ENCODE results near the gene TESMIN.

Gene TESMIN

GRCh38 chr11:68664141-68664540 lies 87.2 kb downstream of the TESMIN start:
- DNase-seq (ENCODE audit: low read depth) = no peak
- H3K4me3 ChIP-seq (ENCODE audit: low read depth, low read length) = no peak overlapping the region
- TF ChIP-seq MYC (IDR thresholded peaks at IDR 0.05; ENCODE audit: low read depth, low read length) (no peak), POLR2A (IDR thresholded peaks at IDR 0.05; ENCODE audit: extremely low read depth, insufficient read length) (no peak), CTCF (IDR thresholded peaks at IDR 0.05; ENCODE audit: low read depth, low read length) (no peak), MAX (IDR thresholded peaks at IDR 0.05; ENCODE audit: low read depth, low read length) (no peak)

- TF ChIP-seq MAX (IDR thresholded peaks at IDR 0.05; ENCODE audit: low read depth, low read length) (no peak), POLR2A (IDR thresholded peaks at IDR 0.05; ENCODE audit: extremely low read depth, insufficient read length) (no peak), MYC (IDR thresholded peaks at IDR 0.05; ENCODE audit: low read depth, low read length) (no peak), CTCF (IDR thresholded peaks at IDR 0.05; ENCODE audit: low read depth, low read length) (no peak)
- DNase-seq (ENCODE audit: low read depth) = no peak
- H3K4me3 ChIP-seq (ENCODE audit: low read depth, low read length) = no peak overlapping the region
These were observed 87.8 kb downstream of the TESMIN start for GRCh38 chr11:68663482-68664010.

DNA sequence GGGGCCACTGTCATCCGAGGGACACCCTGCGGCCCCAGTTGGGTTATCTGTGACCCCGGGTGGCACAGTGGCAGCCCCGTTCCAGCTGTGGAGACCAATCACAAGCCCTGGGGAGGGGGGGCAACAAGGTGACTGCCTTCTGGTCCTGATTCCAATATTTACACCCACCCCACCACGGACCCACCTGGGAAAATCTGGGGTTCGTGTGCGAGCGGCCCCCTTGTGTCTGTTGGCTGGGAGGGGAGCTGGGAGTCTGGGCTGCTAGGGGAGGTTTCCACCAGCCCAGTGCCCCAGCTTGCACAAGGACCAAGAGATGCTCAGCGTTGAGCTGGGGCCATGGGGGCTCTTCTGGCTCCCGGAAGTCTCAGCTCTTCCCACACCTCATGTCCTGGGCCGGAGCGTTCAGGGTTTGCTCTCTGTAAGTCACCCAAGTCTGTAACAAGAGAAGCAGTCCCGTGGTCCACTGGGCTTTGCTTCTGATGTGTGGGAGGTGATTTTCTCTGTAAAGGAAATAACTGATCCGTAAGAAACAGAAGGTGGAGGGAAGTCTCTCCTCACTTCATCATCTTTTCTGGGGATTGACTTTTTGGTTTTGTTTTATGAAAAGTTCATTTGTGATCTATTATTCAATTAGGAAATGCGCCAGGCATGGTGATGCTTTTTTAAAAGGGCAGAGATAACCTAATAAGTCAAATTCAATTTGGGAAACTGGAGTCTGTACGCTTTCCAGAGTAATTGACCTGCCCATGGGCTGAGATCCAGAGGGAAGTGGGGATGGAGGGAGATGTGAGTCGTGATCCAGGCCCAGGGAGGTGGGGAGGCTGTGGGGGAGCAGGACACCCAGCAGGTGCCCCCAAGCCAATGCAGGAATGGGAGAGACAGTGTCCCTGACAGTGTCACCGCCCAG lies 89.4 kb downstream of the TESMIN start:
- DNase-seq (ENCODE audit: low read depth) = no peak
- TF ChIP-seq POLR2A (IDR thresholded peaks at IDR 0.05; ENCODE audit: extremely low read depth, insufficient read length) = no peak
- no peak for TF ChIP-seq CTCF (IDR thresholded peaks at IDR 0.05; ENCODE audit: low read depth, low read length)
- TF ChIP-seq MAX (IDR thresholded peaks at IDR 0.05; ENCODE audit: low read depth, low read length) = no peak
- no peak for TF ChIP-seq MYC (IDR thresholded peaks at IDR 0.05; ENCODE audit: low read depth, low read length)
- H3K4me3 ChIP-seq (ENCODE audit: low read depth, low read length) = no peak overlapping the region

GRCh38 chr11:68661014-68661413 lies 90.3 kb downstream of the TESMIN start:
- no peak for DNase-seq (ENCODE audit: low read depth)
- no peak overlapping the region for H3K4me3 ChIP-seq (ENCODE audit: low read depth, low read length)
- TF ChIP-seq MYC (IDR thresholded peaks at IDR 0.05; ENCODE audit: low read depth, low read length) (no peak), MAX (IDR thresholded peaks at IDR 0.05; ENCODE audit: low read depth, low read length) (no peak), POLR2A (IDR thresholded peaks at IDR 0.05; ENCODE audit: extremely low read depth, insufficient read length) (no peak), CTCF (IDR thresholded peaks at IDR 0.05; ENCODE audit: low read depth, low read length) (no peak)

GRCh38 chr11:68660066-68660810 lies 91.1 kb downstream of the TESMIN start:
- DNase-seq (ENCODE audit: low read depth) = no peak
- H3K4me3 ChIP-seq (ENCODE audit: low read depth, low read length) = no peak overlapping the region
- TF ChIP-seq POLR2A (IDR thresholded peaks at IDR 0.05; ENCODE audit: extremely low read depth, insufficient read length) = no peak
